GM21576 (cell line): ENCODE measurements around the gene TMEM14C.
"Not testable (repeated sequence)": the region's sequence is repeated elsewhere in the genome, so short reads cannot be mapped to it uniquely, and the experiment has no call there.

Experiments used
- ATAC-seq: cut with Tn5 transposase; IDR thresholded peaks from one replicate; pipeline ENCODE4 v1.9.1; 2021; ENCODE audit warnings: mild to moderate bottlenecking, moderate library complexity; ENCODE audit not compliant: unreplicated experiment

The TMEM14C gene

GRCh38 chr6:10720960-10721849 is 1.7 kb upstream of the TMEM14C start:
- ATAC-seq = not testable (repeated sequence)

GRCh38 chr6:10721850-10722569 is 860 bp upstream of the TMEM14C start:
- no peak for ATAC-seq

GRCh38 chr6:10722570-10722819 is 375 bp upstream of the TMEM14C start:
- ATAC-seq = no peak

GRCh38 chr6:10723567-10723881 is 654 bp downstream of the TMEM14C start:
- no peak for ATAC-seq

- no peak for ATAC-seq
Measured at GRCh38 chr6:10725044-10725443, 2.2 kb downstream of the TMEM14C start.

GRCh38 chr6:10725716-10726115 is 2.8 kb downstream of the TMEM14C start:
- no peak for ATAC-seq

GRCh38 chr6:10730254-10730653 is 7.4 kb downstream of the TMEM14C start:
- ATAC-seq = no peak

GRCh38 chr6:10733151-10733715 is 10.4 kb downstream of the TMEM14C start:
- ATAC-seq = no peak

- no peak for ATAC-seq
Measured at GRCh38 chr6:10733863-10734262, 11.0 kb downstream of the TMEM14C start.

- ATAC-seq = no peak
Measured at GRCh38 chr6:10736731-10737130, 13.9 kb downstream of the TMEM14C start.

GRCh38 chr6:10740061-10740460 is 17.2 kb downstream of the TMEM14C start:
- no peak for ATAC-seq

- not testable (repeated sequence) for ATAC-seq
Measured at GRCh38 chr6:10741643-10742042, 18.8 kb downstream of the TMEM14C start.

- ATAC-seq = no peak
Measured at GRCh38 chr6:10742251-10742650, 19.4 kb downstream of the TMEM14C start.

- ATAC-seq = no peak
Measured at GRCh38 chr6:10743515-10743914, 20.6 kb downstream of the TMEM14C start.

GRCh38 chr6:10745116-10745515 is 22.2 kb downstream of the TMEM14C start:
- no peak for ATAC-seq

GRCh38 chr6:10746915-10747250 is 24.0 kb downstream of the TMEM14C start:
- no peak for ATAC-seq

GRCh38 chr6:10747251-10747972 is 24.5 kb downstream of the TMEM14C start, which contains the start of gene TMEM14B:
TSS of gene TMEM14B (plus strand) at chr6:10747805. CDS start at chr6:10749246, 1,441 bp downstream.
- peak; percentile 94 for ATAC-seq

GRCh38 chr6:10749734-10750133 is 26.9 kb downstream of the TMEM14C start:
- ATAC-seq = no peak

GRCh38 chr6:10750568-10750967 is 27.7 kb downstream of the TMEM14C start:
- ATAC-seq = not testable (repeated sequence)

GRCh38 chr6:10751757-10752156 is 28.9 kb downstream of the TMEM14C start:
- not testable (repeated sequence) for ATAC-seq

- ATAC-seq = no peak
Measured at GRCh38 chr6:10756085-10756484, 33.2 kb downstream of the TMEM14C start.
